Glutamatergic neuron (in vitro differentiated cells): Measurements from ENCODE around the gene PRKCA. TPM values are rescaled to one million over a fixed set of nuclear protein-coding genes. Genes with fewer than 3 reads are reported as not detected.
"Not testable (repeated sequence)": the region's sequence is repeated elsewhere in the genome, so short reads cannot be mapped to it uniquely, and the experiment has no call there.

Source experiments
- DNase-seq: peaks from one replicate; pipeline ENCODE4 v3.0.0; 2022
- H3K27ac Mint-ChIP-seq: one replicate; pipeline ENCODE4 v1.8.0; 2020; ENCODE audit warnings: mild to moderate bottlenecking, mixed read lengths, inconsistent platforms; ENCODE audit not compliant: unreplicated experiment
- H3K27me3 Mint-ChIP-seq: one replicate; pipeline ENCODE4 v1.8.0; 2020; ENCODE audit warnings: mild to moderate bottlenecking, moderate library complexity, mixed read lengths, inconsistent platforms; ENCODE audit not compliant: unreplicated experiment
- H3K36me3 Mint-ChIP-seq: one replicate; pipeline ENCODE4 v1.8.0; 2020; ENCODE audit warnings: mild to moderate bottlenecking, mixed read lengths, inconsistent platforms; ENCODE audit not compliant: unreplicated experiment
- H3K4me1 Mint-ChIP-seq: one replicate; pipeline ENCODE4 v1.8.0; 2020; ENCODE audit warnings: mild to moderate bottlenecking, low read depth, mixed read lengths, inconsistent platforms; ENCODE audit not compliant: unreplicated experiment
- H3K4me3 Mint-ChIP-seq: one replicate; pipeline ENCODE4 v1.8.0; 2020; ENCODE audit warnings: mild to moderate bottlenecking, mixed read lengths, inconsistent platforms; ENCODE audit not compliant: unreplicated experiment
- H3K9me3 Mint-ChIP-seq: one replicate; pipeline ENCODE4 v1.8.0; 2020; ENCODE audit warnings: mild to moderate bottlenecking, moderate library complexity, mixed read lengths, inconsistent platforms; ENCODE audit not compliant: unreplicated experiment
- total RNA-seq: library from RNA; stranded (reverse); fragmentation: NEBNext Ultra II Directional; extraction: Animal tissue kit (Norgen Biotek cat#: 25700); gene quantifications from one replicate; pipeline ENCODE4 v1.2.1, GENCODE V29; 2021; ENCODE audit not compliant: unreplicated experiment
- TF ChIP-seq, protein P1 (sequence below): fragments of 200-600 bp; sonication (generic); IDR thresholded peaks from one replicate; pipeline ENCODE4 v1.5.0; 2021; ENCODE audit not compliant: partially characterized antibody, unreplicated experiment

The PRKCA gene
- total RNA-seq, 1 donor from 2014 or later = 2.2 TPM

DNA sequence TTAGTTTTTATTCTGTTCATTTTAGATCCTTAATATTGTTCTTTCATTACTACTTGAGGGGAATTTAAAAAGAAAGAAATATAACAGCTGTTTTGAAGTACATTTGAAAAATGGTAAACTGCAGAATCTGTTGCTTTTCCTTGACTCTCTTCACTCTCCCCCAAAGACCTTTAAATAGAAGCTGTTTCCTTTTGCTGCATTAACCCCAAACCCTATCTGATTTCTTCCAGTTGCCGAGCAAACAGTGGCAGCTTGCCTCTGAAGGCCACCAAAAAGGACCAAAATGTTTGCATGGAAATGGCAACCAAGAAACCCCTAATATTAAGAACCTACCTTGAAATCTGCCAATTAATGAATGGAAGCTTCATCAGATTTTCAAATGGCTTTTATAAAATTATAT is 37.1 kb downstream of the PRKCA start:
- H3K27me3 Mint-ChIP-seq = no peaks in the 10 kb centered on the region
- H3K9me3 Mint-ChIP-seq = no peaks in the 10 kb centered on the region
- DNase-seq = no peak
- no peak overlapping the region for H3K27ac Mint-ChIP-seq
- TF ChIP-seq, protein P1, sequence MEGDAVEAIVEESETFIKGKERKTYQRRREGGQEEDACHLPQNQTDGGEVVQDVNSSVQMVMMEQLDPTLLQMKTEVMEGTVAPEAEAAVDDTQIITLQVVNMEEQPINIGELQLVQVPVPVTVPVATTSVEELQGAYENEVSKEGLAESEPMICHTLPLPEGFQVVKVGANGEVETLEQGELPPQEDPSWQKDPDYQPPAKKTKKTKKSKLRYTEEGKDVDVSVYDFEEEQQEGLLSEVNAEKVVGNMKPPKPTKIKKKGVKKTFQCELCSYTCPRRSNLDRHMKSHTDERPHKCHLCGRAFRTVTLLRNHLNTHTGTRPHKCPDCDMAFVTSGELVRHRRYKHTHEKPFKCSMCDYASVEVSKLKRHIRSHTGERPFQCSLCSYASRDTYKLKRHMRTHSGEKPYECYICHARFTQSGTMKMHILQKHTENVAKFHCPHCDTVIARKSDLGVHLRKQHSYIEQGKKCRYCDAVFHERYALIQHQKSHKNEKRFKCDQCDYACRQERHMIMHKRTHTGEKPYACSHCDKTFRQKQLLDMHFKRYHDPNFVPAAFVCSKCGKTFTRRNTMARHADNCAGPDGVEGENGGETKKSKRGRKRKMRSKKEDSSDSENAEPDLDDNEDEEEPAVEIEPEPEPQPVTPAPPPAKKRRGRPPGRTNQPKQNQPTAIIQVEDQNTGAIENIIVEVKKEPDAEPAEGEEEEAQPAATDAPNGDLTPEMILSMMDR = no peak
- H3K4me3 Mint-ChIP-seq = no peak overlapping the region
- no peaks in the 10 kb centered on the region for H3K36me3 Mint-ChIP-seq
- no peaks in the 10 kb centered on the region for H3K4me1 Mint-ChIP-seq

DNA sequence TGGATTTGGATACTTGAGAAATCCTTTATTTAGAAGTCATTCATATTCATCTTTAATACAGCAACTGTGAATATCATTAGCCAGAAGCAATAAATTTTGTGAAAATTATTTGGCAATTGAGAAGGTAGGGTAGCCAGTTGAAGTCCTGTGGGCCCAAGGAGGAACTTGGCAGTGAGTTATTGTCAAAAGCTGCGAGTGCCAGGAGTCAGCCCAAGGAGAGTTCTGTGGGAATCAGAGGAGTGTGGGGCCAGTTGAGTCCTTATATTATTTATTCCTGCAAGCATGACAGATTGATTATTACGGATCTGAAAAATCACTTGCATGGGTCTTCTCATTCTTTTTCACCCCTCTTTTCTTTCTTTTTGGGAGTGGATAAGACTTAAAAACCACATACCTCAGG is 38.3 kb downstream of the PRKCA start:
- H3K27ac Mint-ChIP-seq = no peak overlapping the region
- DNase-seq = no peak
- no peaks in the 10 kb centered on the region for H3K36me3 Mint-ChIP-seq
- H3K4me3 Mint-ChIP-seq = no peak overlapping the region
- TF ChIP-seq, protein P1 = no peak
- H3K9me3 Mint-ChIP-seq = no peaks in the 10 kb centered on the region
- H3K27me3 Mint-ChIP-seq = no peaks in the 10 kb centered on the region
- peaks cover 3% of the 10 kb centered on the region for H3K4me1 Mint-ChIP-seq

DNA sequence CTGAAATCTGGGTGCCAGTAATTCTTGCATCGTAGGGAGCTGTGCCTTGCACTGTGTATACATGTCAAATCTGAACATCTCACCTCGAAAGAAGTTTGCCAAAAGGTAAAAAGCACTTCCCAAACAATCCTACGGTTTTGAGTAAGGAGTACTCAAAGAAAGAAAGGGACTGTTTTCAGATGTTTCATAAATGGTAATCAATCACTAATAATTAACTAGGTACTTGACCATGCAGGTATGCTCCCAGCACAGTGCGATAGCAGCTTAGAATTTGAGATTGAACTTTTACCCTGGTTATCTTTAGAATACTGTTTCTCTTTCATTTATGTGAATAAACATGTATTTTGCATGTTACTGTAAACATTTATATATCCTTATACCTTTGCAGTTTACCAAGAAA is 39.0 kb downstream of the PRKCA start:
- H3K27ac Mint-ChIP-seq = no peak overlapping the region
- TF ChIP-seq, protein P1 = no peak
- H3K9me3 Mint-ChIP-seq = no peaks in the 10 kb centered on the region
- no peaks in the 10 kb centered on the region for H3K36me3 Mint-ChIP-seq
- no peak overlapping the region for H3K4me3 Mint-ChIP-seq
- peaks cover 3% of the 10 kb centered on the region for H3K4me1 Mint-ChIP-seq
- DNase-seq = no peak
- no peaks in the 10 kb centered on the region for H3K27me3 Mint-ChIP-seq

DNA sequence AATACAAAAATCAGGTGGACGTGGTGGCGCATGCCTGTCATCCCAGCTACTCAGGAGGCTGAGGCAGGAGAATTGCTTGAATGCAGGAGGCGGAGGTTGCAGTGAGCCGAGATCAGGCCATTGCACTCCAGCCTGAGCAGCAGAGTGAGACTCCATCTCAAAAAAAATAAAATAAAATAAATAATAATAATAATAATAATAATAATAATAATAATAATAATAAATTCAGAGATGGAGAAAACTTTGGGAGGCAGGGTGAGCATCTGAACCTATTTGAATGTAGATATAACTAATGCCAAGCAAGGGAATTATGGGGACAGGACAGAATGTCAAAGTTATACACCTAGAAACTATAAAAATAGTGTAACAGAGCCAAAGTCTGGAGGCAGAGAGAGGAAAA is 39.9 kb downstream of the PRKCA start:
- not testable (repeated sequence) for H3K36me3 Mint-ChIP-seq, H3K27me3 Mint-ChIP-seq, H3K27ac Mint-ChIP-seq, DNase-seq, H3K9me3 Mint-ChIP-seq, H3K4me1 Mint-ChIP-seq, H3K4me3 Mint-ChIP-seq

DNA sequence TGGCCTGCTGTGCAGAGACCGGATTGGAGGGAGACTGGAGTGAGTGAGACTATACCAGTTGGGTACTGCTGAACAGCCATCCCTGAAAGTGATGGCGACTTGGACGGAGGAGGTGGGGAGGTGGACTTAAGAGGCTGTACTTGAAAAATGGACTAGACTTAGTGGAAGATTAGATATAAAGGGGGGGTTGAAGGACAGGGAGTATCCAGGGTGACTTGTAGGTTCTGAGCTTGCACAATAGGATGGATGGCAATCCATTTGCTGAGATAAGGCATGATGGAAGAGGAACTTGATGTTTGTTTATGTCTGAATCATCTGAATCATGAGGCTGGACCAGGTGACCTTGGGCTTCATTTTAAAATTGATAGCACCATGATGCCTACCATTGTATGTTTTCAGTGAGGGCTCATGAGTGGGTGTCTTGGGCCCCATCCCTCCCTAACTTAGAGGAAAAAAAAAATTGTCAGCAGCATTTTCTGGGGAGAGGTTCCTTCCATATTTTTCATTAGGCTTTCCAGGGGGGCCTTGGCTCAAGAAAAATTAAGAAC is 41.2 kb downstream of the PRKCA start:
- TF ChIP-seq, protein P1 = no peak
- Mint-ChIP-seq H3K9me3 (no peaks in the 10 kb centered on the region), H3K27ac (no peak overlapping the region), H3K27me3 (no peaks in the 10 kb centered on the region), H3K36me3 (no peaks in the 10 kb centered on the region), H3K4me1 (peaks cover 3% of the 10 kb centered on the region), H3K4me3 (no peak overlapping the region)
- DNase-seq = no peak

DNA sequence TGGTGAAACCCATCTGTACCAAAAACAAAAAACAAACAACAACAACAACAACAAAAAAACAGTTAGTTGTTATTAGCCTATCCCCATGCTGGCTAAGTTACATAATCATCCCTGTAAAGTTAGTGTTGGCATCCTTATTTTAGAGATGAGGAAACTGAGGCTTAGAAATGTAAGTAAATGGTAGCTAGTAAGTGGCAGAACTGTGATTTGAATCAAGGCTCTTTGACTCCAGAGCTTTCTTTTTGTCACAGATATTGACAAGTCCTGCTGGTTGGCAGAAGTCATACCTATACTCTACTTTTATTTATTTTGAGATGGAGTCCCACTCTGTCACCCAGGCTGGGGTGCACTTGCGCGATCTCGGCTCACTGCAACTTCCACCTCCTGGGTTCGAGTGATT is 42.1 kb downstream of the PRKCA start:
- Mint-ChIP-seq H3K27me3 (no peaks in the 10 kb centered on the region), H3K9me3 (no peaks in the 10 kb centered on the region), H3K36me3 (no peaks in the 10 kb centered on the region), H3K4me3 (no peak overlapping the region), H3K27ac (no peak overlapping the region), H3K4me1 (peaks cover 3% of the 10 kb centered on the region)
- no peak for DNase-seq
- TF ChIP-seq, protein P1 = no peak
